Smooth muscle cell (in vitro differentiated cells): ENCODE data around the gene PLEKHA5. TPM values are rescaled to one million over a fixed set of nuclear protein-coding genes. Genes with fewer than 3 reads are reported as not detected.

Source experiments
- DNase-seq: peaks from one replicate; lab custom pipeline; 2025; ENCODE audit not compliant: unreplicated experiment; lab: John Stamatoyannopoulos, UW
- H2AFZ ChIP-seq: fragments of 200-600 bp; sonication (generic); 2 replicates; pipeline ENCODE4 v1.6.0; 2016; ENCODE audit warnings: antibody characterized with exemption, low read depth, mild to moderate bottlenecking
- H3F3A ChIP-seq: fragments of 200-600 bp; sonication (generic); 2 replicates; pipeline ENCODE4 v1.6.0; 2017; ENCODE audit warnings: antibody characterized with exemption, low read depth
- H3K27ac ChIP-seq: fragments of 200-600 bp; sonication (generic); 2 replicates; pipeline ENCODE4 v1.5.1; 2016; ENCODE audit warnings: low read depth, mild to moderate bottlenecking
- H3K27me3 ChIP-seq: fragments of 200-600 bp; sonication (generic); 2 replicates; pipeline ENCODE4 v1.6.1; 2016; ENCODE audit warnings: low read depth, mild to moderate bottlenecking
- H3K36me3 ChIP-seq: fragments of 200-600 bp; sonication (generic); 2 replicates; pipeline ENCODE4 v1.5.1; 2016; ENCODE audit warnings: low read depth
- H3K4me1 ChIP-seq: fragments of 200-600 bp; sonication (generic); 2 replicates; pipeline ENCODE4 v1.5.1; 2016; ENCODE audit warnings: low read depth
- H3K4me2 ChIP-seq: fragments of 200-600 bp; sonication (generic); 2 replicates; pipeline ENCODE4 v1.6.0; 2016; ENCODE audit warnings: mild to moderate bottlenecking
- H3K4me3 ChIP-seq: fragments of 200-600 bp; sonication (generic); 2 replicates; pipeline ENCODE4 v1.5.1; 2016; ENCODE audit warnings: mild to moderate bottlenecking
- H3K79me2 ChIP-seq: fragments of 200-600 bp; sonication (generic); 2 replicates; pipeline ENCODE4 v1.6.0; 2016; ENCODE audit warnings: low read depth, mild to moderate bottlenecking
- H3K9ac ChIP-seq: fragments of 200-600 bp; sonication (generic); 2 replicates; pipeline ENCODE4 v1.6.0; 2016; ENCODE audit warnings: low read depth
- H3K9me3 ChIP-seq: fragments of 200-600 bp; sonication (generic); replicated peaks from 2 replicates; pipeline ENCODE4 v1.5.1; 2016; ENCODE audit warnings: low read depth
- H4K20me1 ChIP-seq: fragments of 200-600 bp; sonication (generic); 2 replicates; pipeline ENCODE4 v1.6.0; 2016; ENCODE audit warnings: low read depth
- CTCF ChIP-seq: fragments of 200-600 bp; sonication (generic); IDR thresholded peaks from 2 replicates; pipeline ENCODE4 v1.5.1; 2017; ENCODE audit warnings: borderline replicate concordance, mild to moderate bottlenecking, antibody characterized with exemption; ENCODE audit not compliant: insufficient read depth, poor library complexity, severe bottlenecking
- WGBS: methylation state at CpG from one replicate; pipeline ENCODE4 v1.1.7; 2016; ENCODE audit warnings: low lambda C conversion rate; 5-methylcytosine and 5-hydroxymethylcytosine counted together
- polyA plus RNA-seq: library from polyadenylated mRNA; unstranded; fragments of >200 nt; fragmentation: Nextera tagmentation; extraction: Ambion mirVana; gene quantifications from 2 replicates; pipeline ENCODE4 v1.2.1, GENCODE V29; 2016
- total RNA-seq: library from RNA; depleted of rRNA; stranded (reverse); fragments of >200 nt; gene quantifications from 2 replicates; pipeline ENCODE4 v1.2.3, GENCODE V29; 2014

Gene PLEKHA5
- total and polyA plus RNA-seq, 2 experiments from 2014 or later = 21.4 to 43.1 TPM

- no peak for TF ChIP-seq CTCF
Observed at GRCh38 chr12:19127270-19127669, 2.3 kb upstream of the PLEKHA5 start.

GRCh38 chr12:19128485-19128884 lies 1.0 kb upstream of the PLEKHA5 start:
- no peak overlapping the region for H3K9ac ChIP-seq
- no peak overlapping the region for H3K4me2 ChIP-seq
- no peak for TF ChIP-seq CTCF
- no peaks in the 10 kb centered on the region for H3K27me3 ChIP-seq
- DNase-seq = no peak
- no peaks in the 10 kb centered on the region for H3K36me3 ChIP-seq
- H3K9me3 ChIP-seq = no peaks in the 10 kb centered on the region
- H4K20me1 ChIP-seq = no peaks in the 10 kb centered on the region
- WGBS = 91% methylated on average over 2 of the region's 2 CpGs
- H3F3A ChIP-seq = peaks cover 22% of the 10 kb centered on the region
- H3K27ac ChIP-seq = peak overlapping the region; percentile 50
- H2AFZ ChIP-seq = no peak overlapping the region
- peaks cover 20% of the 10 kb centered on the region for H3K4me1 ChIP-seq
- peaks cover 21% of the 10 kb centered on the region for H3K79me2 ChIP-seq
- H3K4me3 ChIP-seq = no peak overlapping the region

More at GRCh38 chr12:19127270-19127669, 2.3 kb upstream of the PLEKHA5 start:
- Histone ChIP-seq H4K20me1 (no peaks in the 10 kb centered on the region), H3K4me1 (peaks cover 8% of the 10 kb centered on the region), H3K4me2 (no peak overlapping the region), H2AFZ (no peak overlapping the region), H3K79me2 (peaks cover 9% of the 10 kb centered on the region), H3K4me3 (no peak overlapping the region), H3F3A (peaks cover 21% of the 10 kb centered on the region), H3K36me3 (no peaks in the 10 kb centered on the region), H3K9ac (no peak overlapping the region), H3K27ac (no peak overlapping the region), H3K9me3 (no peaks in the 10 kb centered on the region), H3K27me3 (no peaks in the 10 kb centered on the region)
- no peak for DNase-seq

GRCh38 chr12:19129122-19129485 lies 429 bp upstream of the PLEKHA5 start:
- Histone ChIP-seq H3F3A (peaks cover 22% of the 10 kb centered on the region), H3K4me3 (peak overlapping the region; percentile 47), H4K20me1 (no peaks in the 10 kb centered on the region), H2AFZ (peak overlapping the region; percentile 82), H3K36me3 (no peaks in the 10 kb centered on the region), H3K4me2 (peak overlapping the region; percentile 75), H3K4me1 (peaks cover 26% of the 10 kb centered on the region), H3K9ac (no peak overlapping the region), H3K27me3 (no peaks in the 10 kb centered on the region), H3K9me3 (no peaks in the 10 kb centered on the region), H3K27ac (peak overlapping the region; percentile 50), H3K79me2 (peaks cover 27% of the 10 kb centered on the region)
- no peak for DNase-seq
- 5% methylated on average over 10 of the region's 12 CpGs for WGBS
- TF ChIP-seq CTCF = no peak

GRCh38 chr12:19130224-19131024 lies 891 bp downstream of the PLEKHA5 start:
- H3K9me3 ChIP-seq = no peaks in the 10 kb centered on the region
- H3K9ac ChIP-seq = peak overlapping the region; percentile 66
- H3K4me3 ChIP-seq = peak overlapping the region; percentile 98
- peak overlapping the region; percentile 96 for H3K4me2 ChIP-seq
- H4K20me1 ChIP-seq = no peaks in the 10 kb centered on the region
- H2AFZ ChIP-seq = peak overlapping the region; percentile 86
- DNase-seq = peak; percentile 13
- peaks cover 19% of the 10 kb centered on the region for H3F3A ChIP-seq
- TF ChIP-seq CTCF = no peak
- no peaks in the 10 kb centered on the region for H3K27me3 ChIP-seq
- WGBS = under 1% methylated on average over 42 of the region's 61 CpGs
- no peaks in the 10 kb centered on the region for H3K36me3 ChIP-seq
- H3K27ac ChIP-seq = peak overlapping the region; percentile 74
- H3K4me1 ChIP-seq = peaks cover 38% of the 10 kb centered on the region
- peaks cover 40% of the 10 kb centered on the region for H3K79me2 ChIP-seq
